IPS-15b (cell line): ENCODE results near the gene LRP1.
A peak's percentile ranks its signal among the peaks of the same experiment; 100 is the strongest.

Experiments used
- H3K27me3 ChIP-seq: one replicate; pipeline ENCODE4 v1.6.1; 2013; ENCODE audit warnings: low read length; ENCODE audit not compliant: control insufficient read depth, insufficient read depth
- H3K36me3 ChIP-seq: one replicate; pipeline ENCODE4 v1.6.1; 2013; ENCODE audit warnings: low read length; ENCODE audit not compliant: control insufficient read depth, insufficient read depth
- H3K4me1 ChIP-seq: one replicate; pipeline ENCODE4 v1.6.1; 2013; ENCODE audit warnings: mild to moderate bottlenecking, low read length; ENCODE audit not compliant: control insufficient read depth, insufficient read depth
- H3K4me3 ChIP-seq: one replicate; pipeline ENCODE4 v1.5.1; 2013; ENCODE audit warnings: low read depth, low read length
- H3K9ac ChIP-seq: one replicate; pipeline ENCODE4 v1.6.1; 2013; ENCODE audit warnings: low read depth, mild to moderate bottlenecking, low read length
- H3K9me3 ChIP-seq: one replicate; pipeline ENCODE4 v1.6.1; 2013; ENCODE audit warnings: mild to moderate bottlenecking, low read length; ENCODE audit not compliant: control insufficient read depth, insufficient read depth

The LRP1 gene

DNA sequence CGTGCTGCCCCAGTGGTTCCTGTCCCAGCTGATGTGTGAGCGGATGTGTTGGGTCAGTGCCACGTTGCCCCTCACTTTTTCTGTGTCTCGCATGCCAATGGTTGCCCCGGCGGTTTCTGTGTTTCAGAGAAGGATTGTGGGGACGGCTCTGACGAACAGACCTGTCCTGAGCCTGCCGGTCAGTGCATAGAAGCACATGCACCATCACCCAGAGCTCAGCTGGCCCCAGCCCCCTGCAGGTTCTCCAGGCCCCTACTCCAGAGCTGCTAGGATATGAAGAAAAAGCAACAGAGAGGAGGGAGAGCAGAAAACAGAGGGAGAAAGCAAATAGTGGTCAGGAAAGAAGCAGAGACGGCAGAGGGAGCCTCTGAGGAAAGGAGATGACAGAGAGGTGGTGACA is 39.8 kb downstream of the LRP1 start:
- no peaks in the 10 kb centered on the region for H3K9me3 ChIP-seq
- no peak overlapping the region for H3K9ac ChIP-seq

GRCh38 chr12:57169046-57169795 is 40.9 kb downstream of the LRP1 start:
- no peaks in the 10 kb centered on the region for H3K4me1 ChIP-seq
- H3K36me3 ChIP-seq = peaks cover 69% of the 10 kb centered on the region
- H3K27me3 ChIP-seq = no peaks in the 10 kb centered on the region
- H3K9me3 ChIP-seq = no peaks in the 10 kb centered on the region
- no peak overlapping the region for H3K9ac ChIP-seq
- no peak overlapping the region for H3K4me3 ChIP-seq

More for the DNA sequence above, 39.8 kb downstream of the LRP1 start:
- no peak overlapping the region for H3K4me3 ChIP-seq
- no peaks in the 10 kb centered on the region for H3K4me1 ChIP-seq
- peaks cover 58% of the 10 kb centered on the region for H3K36me3 ChIP-seq
- H3K27me3 ChIP-seq = no peaks in the 10 kb centered on the region

DNA sequence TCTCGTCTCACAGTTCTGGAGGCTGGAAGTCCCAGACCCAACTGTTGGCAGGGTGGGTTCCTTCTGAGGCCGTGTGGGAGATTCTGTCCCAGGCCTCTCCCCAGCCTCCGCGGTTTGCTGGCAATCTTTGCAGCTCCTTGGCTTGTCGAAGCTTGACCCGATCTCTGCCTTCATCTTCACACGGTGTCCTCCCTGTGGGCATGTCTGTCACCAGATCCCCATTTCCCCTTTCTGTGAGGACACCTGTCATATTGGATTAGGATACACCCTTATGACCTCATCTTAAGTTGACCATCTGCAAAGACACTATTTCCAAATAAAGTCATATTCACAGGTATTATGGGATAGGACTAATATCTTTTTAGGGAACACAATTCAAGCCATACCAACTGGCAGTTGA is 41.7 kb downstream of the LRP1 start:
- no peaks in the 10 kb centered on the region for H3K9me3 ChIP-seq
- no peak overlapping the region for H3K4me3 ChIP-seq
- no peaks in the 10 kb centered on the region for H3K27me3 ChIP-seq
- H3K36me3 ChIP-seq = peaks cover 67% of the 10 kb centered on the region
- no peak overlapping the region for H3K9ac ChIP-seq
- no peaks in the 10 kb centered on the region for H3K4me1 ChIP-seq

DNA sequence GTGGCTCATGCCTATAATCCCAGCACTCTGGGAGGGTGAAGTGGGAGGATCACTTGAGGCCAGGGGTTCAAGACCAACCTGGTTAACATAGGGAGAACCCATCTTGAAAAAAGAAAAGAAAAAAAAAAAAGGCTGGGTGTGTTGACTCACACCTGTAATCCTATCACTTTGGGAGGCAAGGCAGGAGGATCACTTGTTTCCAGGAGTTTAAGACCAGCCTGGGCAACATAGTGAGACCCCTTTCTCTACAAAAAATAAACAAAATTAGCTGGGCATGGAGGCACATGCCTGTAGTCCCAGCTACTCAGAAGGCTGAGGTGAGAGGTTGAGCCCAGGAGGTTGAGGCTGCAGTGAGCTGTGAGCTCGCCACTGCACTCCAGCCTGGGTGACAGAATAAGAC is 42.1 kb downstream of the LRP1 start:
- Histone ChIP-seq H3K4me1 (no peaks in the 10 kb centered on the region), H3K9me3 (no peaks in the 10 kb centered on the region), H3K36me3 (peaks cover 68% of the 10 kb centered on the region), H3K4me3 (no peak overlapping the region), H3K9ac (no peak overlapping the region), H3K27me3 (no peaks in the 10 kb centered on the region)

- Histone ChIP-seq H3K9ac (no peak overlapping the region), H3K4me1 (no peaks in the 10 kb centered on the region), H3K36me3 (peaks cover 69% of the 10 kb centered on the region), H3K9me3 (no peaks in the 10 kb centered on the region), H3K27me3 (no peaks in the 10 kb centered on the region), H3K4me3 (no peak overlapping the region)
Measured at GRCh38 chr12:57170927-57171326, 42.6 kb downstream of the LRP1 start.

- Histone ChIP-seq H3K4me1 (no peaks in the 10 kb centered on the region), H3K9me3 (no peaks in the 10 kb centered on the region), H3K36me3 (peaks cover 70% of the 10 kb centered on the region), H3K4me3 (no peak overlapping the region), H3K27me3 (no peaks in the 10 kb centered on the region), H3K9ac (no peak overlapping the region)
Measured at GRCh38 chr12:57171668-57172067, 43.4 kb downstream of the LRP1 start.

GRCh38 chr12:57173089-57173488 is 44.8 kb downstream of the LRP1 start:
- peaks cover 67% of the 10 kb centered on the region for H3K36me3 ChIP-seq
- no peaks in the 10 kb centered on the region for H3K27me3 ChIP-seq
- no peaks in the 10 kb centered on the region for H3K9me3 ChIP-seq
- H3K4me1 ChIP-seq = no peaks in the 10 kb centered on the region
- H3K4me3 ChIP-seq = no peak overlapping the region
- no peak overlapping the region for H3K9ac ChIP-seq

GRCh38 chr12:57173683-57174082 is 45.4 kb downstream of the LRP1 start:
- H3K9me3 ChIP-seq = no peaks in the 10 kb centered on the region
- no peak overlapping the region for H3K4me3 ChIP-seq
- H3K9ac ChIP-seq = no peak overlapping the region
- peaks cover 68% of the 10 kb centered on the region for H3K36me3 ChIP-seq
- H3K27me3 ChIP-seq = no peaks in the 10 kb centered on the region
- no peaks in the 10 kb centered on the region for H3K4me1 ChIP-seq

- no peaks in the 10 kb centered on the region for H3K27me3 ChIP-seq
- H3K4me3 ChIP-seq = no peak overlapping the region
- H3K36me3 ChIP-seq = peaks cover 74% of the 10 kb centered on the region
- no peaks in the 10 kb centered on the region for H3K4me1 ChIP-seq
- peak overlapping the region; percentile 24 for H3K9ac ChIP-seq
- H3K9me3 ChIP-seq = no peaks in the 10 kb centered on the region
Measured at GRCh38 chr12:57175428-57176138, 47.3 kb downstream of the LRP1 start.

DNA sequence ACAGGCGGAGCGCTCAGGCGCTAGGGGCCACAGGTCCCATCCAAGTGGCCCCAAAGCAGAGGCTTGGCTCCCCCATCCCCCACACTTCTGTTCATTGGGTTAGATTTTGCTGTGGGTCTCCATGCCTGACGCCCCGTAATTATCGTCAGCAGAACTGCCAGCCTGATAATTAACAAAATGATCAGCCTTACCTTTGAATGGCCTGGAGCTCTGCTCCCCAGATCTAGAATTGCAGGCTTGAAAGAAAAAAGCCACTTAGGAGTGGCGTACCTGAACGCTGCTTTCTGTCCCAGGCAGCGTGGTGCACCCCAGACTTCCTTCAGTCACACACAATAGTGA is 47.8 kb downstream of the LRP1 start:
- H3K36me3 ChIP-seq = peaks cover 74% of the 10 kb centered on the region
- no peak overlapping the region for H3K4me3 ChIP-seq
- H3K4me1 ChIP-seq = no peaks in the 10 kb centered on the region
- H3K9me3 ChIP-seq = no peaks in the 10 kb centered on the region
- H3K27me3 ChIP-seq = no peaks in the 10 kb centered on the region
- H3K9ac ChIP-seq = no peak overlapping the region

- H3K9ac ChIP-seq = no peak overlapping the region
- no peaks in the 10 kb centered on the region for H3K4me1 ChIP-seq
- no peak overlapping the region for H3K4me3 ChIP-seq
- H3K9me3 ChIP-seq = no peaks in the 10 kb centered on the region
- H3K36me3 ChIP-seq = peaks cover 79% of the 10 kb centered on the region
- H3K27me3 ChIP-seq = no peaks in the 10 kb centered on the region
Measured at GRCh38 chr12:57176846-57177245, 48.6 kb downstream of the LRP1 start.

DNA sequence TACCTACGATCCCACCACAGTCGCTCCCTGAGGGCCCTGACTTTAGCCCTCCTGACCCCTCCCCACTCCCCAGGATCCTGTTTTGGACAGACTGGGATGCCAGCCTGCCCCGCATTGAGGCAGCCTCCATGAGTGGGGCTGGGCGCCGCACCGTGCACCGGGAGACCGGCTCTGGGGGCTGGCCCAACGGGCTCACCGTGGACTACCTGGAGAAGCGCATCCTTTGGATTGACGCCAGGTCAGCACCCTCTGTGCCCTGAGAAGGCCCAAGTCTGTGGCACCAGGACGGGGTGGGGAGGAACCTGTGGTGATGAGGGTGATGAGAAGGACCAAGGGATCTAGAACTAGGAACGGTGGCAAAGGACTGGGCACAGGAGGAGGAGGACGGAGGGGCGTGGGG is 49.1 kb downstream of the LRP1 start:
- peaks cover 79% of the 10 kb centered on the region for H3K36me3 ChIP-seq

More for the DNA sequence above, 49.1 kb downstream of the LRP1 start:
- no peaks in the 10 kb centered on the region for H3K9me3 ChIP-seq
- H3K4me1 ChIP-seq = no peaks in the 10 kb centered on the region
- H3K27me3 ChIP-seq = no peaks in the 10 kb centered on the region
- H3K9ac ChIP-seq = no peak overlapping the region
- H3K4me3 ChIP-seq = no peak overlapping the region
